HUES64 (cell line): ENCODE results near the gene CALCR.

ENCODE experiments used
- H3K27ac ChIP-seq: 2 replicates; pipeline ENCODE4 v1.7.0; 2013; ENCODE audit warnings: low read depth, low read length, inconsistent platforms
- H3K27me3 ChIP-seq: 2 replicates; pipeline ENCODE4 v1.6.1; 2013; ENCODE audit warnings: mild to moderate bottlenecking, low read length; ENCODE audit not compliant: insufficient read depth
- H3K36me3 ChIP-seq: 2 replicates; pipeline ENCODE4 v1.6.1; 2013; ENCODE audit warnings: mild to moderate bottlenecking, low read length; ENCODE audit not compliant: insufficient read depth
- H3K4me1 ChIP-seq: 2 replicates; pipeline ENCODE4 v1.6.1; 2013; ENCODE audit warnings: mild to moderate bottlenecking, low read length, moderate library complexity; ENCODE audit not compliant: insufficient read depth
- H3K4me3 ChIP-seq: 2 replicates; pipeline ENCODE4 v1.5.1; 2013; ENCODE audit warnings: mild to moderate bottlenecking, low read length, moderate library complexity
- H3K9ac ChIP-seq: 2 replicates; pipeline ENCODE4 v1.6.1; 2013; ENCODE audit warnings: mild to moderate bottlenecking, low read depth, low read length
- H3K9me3 ChIP-seq: 2 replicates; pipeline ENCODE4 v1.6.1; 2013; ENCODE audit warnings: low read depth, low read length; ENCODE audit not compliant: insufficient read depth
- WGBS: fragments of 150-250, 120-280 bp; methylation state at CpG from one replicate; pipeline ENCODE4 v1.1.7; 2013; ENCODE audit warnings: missing lambda C conversion rate; 5-methylcytosine and 5-hydroxymethylcytosine counted together

The CALCR gene

DNA sequence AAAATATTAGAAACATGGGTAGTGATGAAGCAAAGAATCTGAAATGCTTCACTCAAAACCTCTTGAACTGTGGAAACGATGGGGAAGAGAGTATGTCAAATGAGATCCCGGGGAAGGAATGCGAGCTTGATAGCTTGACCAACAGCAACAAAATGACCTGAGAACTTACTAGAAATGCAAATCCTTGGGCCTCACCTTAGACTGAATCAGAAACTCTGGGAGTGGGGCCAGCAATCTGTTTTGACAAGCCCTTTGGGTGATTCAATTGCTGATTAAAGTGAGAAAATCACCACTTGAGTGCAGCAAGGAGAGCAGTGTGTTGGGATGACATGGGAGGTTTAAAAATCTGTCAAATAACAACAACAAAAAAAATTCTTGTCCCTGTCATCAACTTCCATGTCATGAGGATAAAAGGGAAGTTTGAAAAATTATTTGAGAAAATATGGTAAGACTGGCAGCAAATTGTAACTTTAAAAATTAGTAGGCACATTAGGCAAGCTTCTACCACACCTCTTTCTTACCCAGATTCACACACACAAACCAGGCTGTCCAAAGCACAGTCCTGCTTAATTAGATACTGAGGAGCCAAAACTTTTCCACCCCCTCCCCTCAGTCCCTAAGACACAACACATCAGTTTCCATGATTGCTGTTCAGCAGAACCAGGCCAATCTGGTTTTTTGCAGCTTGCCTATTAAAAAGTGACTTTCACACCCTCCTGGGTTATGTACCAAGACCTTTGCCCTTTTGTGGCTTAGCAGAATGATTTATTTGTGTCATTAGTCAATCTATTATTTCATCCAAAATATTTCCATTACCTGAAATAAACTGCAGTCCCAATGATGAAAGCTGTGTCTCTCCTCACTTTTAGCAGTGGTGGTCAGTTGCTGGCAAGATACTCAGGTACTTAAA is 15.6 kb downstream of the CALCR start:
- no peak overlapping the region for H3K27ac ChIP-seq
- H3K9me3 ChIP-seq = no peaks in the 10 kb centered on the region

DNA sequence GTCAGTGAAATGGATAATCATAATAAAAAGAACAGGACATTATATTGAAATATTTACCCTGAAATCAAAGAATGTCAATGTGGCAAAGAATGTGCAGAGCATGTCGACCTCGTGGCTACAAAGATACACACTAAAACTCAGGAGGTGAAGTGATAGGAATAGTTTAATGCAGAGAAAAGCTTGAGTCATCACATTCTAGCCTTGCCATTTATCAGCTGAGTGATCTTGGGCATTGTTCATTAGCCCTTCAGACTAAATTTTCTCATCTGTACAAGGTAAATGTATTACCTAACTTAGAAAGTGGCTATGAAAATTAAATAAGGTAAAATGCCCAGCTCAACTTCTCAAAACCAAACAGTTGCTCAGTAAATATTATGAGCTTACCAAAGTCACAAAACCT is 22.6 kb downstream of the CALCR start:
- H3K36me3 ChIP-seq = no peaks in the 10 kb centered on the region
- H3K27ac ChIP-seq = no peak overlapping the region
- no peaks in the 10 kb centered on the region; the same call in 1 of the 2 replicates for H3K4me1 ChIP-seq
- H3K4me3 ChIP-seq = no peak overlapping the region
- H3K9ac ChIP-seq = no peak overlapping the region
- no peaks in the 10 kb centered on the region for H3K9me3 ChIP-seq
- H3K27me3 ChIP-seq = no peaks in the 10 kb centered on the region
- 88% methylated on average over 2 of the region's 2 CpGs for WGBS

More for the DNA sequence above, 15.6 kb downstream of the CALCR start:
- 52% methylated on average over 3 of the region's 3 CpGs for WGBS
- no peak overlapping the region for H3K4me3 ChIP-seq
- H3K4me1 ChIP-seq = peaks cover 15% of the 10 kb centered on the region
- H3K36me3 ChIP-seq = no peaks in the 10 kb centered on the region
- no peak overlapping the region for H3K9ac ChIP-seq
- H3K27me3 ChIP-seq = no peaks in the 10 kb centered on the region

DNA sequence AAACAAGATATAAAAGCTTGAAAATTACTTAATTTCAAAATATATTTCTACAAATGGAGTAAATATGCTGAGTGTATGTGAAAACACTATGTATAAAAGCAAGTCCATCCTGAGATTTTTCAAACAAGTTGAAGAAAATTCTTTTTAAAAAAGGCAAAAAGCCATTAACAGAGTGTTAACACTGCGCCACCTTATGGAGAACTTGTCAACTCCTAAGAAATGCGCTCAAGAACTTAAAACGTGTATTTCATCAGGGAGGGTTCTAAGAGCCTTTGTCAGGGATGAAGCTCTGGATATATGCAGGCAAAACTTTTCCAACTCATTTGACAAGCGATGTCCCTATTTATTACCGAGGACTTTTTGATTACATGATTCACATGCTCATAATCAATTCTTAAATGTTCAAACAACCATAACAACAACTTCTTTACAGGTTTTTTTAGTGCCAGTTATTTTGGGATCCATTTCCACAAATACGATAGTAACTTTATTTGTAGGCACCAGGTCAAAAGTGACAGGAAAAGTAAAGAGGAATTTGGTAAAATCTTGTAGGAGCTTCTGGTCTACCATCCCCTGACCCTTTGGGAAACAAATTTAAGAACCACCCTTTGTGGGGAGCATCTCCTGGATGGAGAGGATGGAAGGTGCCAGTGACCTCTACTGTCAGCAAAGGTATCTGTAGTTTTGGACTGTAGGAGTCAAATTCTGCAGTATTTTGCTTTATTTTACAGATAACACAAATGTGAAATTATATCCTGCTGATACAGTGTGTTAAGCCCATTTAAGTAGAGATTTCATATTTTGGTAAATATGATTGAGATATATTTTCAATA is 23.2 kb downstream of the CALCR start:
- Histone ChIP-seq H3K9me3 (no peaks in the 10 kb centered on the region), H3K36me3 (no peaks in the 10 kb centered on the region), H3K27ac (no peak overlapping the region), H3K4me3 (no peak overlapping the region), H3K27me3 (no peaks in the 10 kb centered on the region), H3K9ac (no peak overlapping the region), H3K4me1 (no peaks in the 10 kb centered on the region; the same call in 1 of the 2 replicates)
- WGBS = 24% methylated on average over 6 of the region's 6 CpGs

DNA sequence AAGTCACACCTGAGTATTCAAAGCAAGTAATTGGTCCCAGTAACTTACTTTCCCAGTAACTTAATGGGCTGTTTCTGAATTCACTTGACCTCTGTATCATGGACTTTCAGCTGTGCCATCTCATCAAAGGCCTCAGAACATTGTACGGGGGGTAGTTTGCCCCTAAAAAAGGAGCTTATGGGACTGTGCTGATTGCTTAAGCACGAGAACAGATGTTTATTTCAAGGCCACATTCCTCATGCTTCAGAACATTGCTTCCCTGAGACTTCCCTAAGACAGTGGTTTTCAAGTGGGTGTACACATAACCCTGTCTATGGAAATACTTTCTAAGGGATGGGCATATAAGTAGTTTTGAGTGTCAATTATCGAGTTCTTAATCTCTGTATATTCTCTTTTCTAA is 26.8 kb downstream of the CALCR start:
- no peak overlapping the region for H3K4me3 ChIP-seq
- 85% methylated on average over 3 of the region's 3 CpGs for WGBS
- no peaks in the 10 kb centered on the region; the same call in 1 of the 2 replicates for H3K4me1 ChIP-seq
- H3K27ac ChIP-seq = no peak overlapping the region
- no peaks in the 10 kb centered on the region for H3K27me3 ChIP-seq
- H3K9me3 ChIP-seq = no peaks in the 10 kb centered on the region
- no peak overlapping the region for H3K9ac ChIP-seq
- H3K36me3 ChIP-seq = no peaks in the 10 kb centered on the region

DNA sequence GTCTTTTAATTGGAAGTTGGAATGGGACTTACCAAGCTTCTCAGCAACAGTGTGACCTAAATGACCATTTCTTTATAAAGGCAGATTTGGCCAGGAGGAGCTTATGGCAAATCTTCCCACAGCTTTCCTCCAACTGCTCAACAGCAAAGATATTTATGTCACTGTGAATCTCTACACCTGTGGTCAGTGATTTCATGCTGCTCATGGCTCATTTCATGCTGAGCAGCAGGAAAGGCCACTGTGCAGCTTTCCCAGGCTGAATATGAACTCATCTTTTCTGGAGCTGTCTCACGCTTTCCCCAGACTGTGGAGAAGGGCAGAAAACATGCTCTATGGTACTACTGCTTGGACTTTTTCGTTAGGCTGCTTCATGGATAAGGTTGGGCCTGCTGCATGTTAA is 29.8 kb downstream of the CALCR start:
- no peaks in the 10 kb centered on the region for H3K27me3 ChIP-seq
- H3K4me1 ChIP-seq = peaks cover 5% of the 10 kb centered on the region
- H3K9ac ChIP-seq = no peak overlapping the region
- no peaks in the 10 kb centered on the region for H3K36me3 ChIP-seq
- 92% methylated on average over 2 of the region's 2 CpGs for WGBS
- H3K9me3 ChIP-seq = no peaks in the 10 kb centered on the region
- H3K27ac ChIP-seq = no peak overlapping the region
- no peak overlapping the region for H3K4me3 ChIP-seq

DNA sequence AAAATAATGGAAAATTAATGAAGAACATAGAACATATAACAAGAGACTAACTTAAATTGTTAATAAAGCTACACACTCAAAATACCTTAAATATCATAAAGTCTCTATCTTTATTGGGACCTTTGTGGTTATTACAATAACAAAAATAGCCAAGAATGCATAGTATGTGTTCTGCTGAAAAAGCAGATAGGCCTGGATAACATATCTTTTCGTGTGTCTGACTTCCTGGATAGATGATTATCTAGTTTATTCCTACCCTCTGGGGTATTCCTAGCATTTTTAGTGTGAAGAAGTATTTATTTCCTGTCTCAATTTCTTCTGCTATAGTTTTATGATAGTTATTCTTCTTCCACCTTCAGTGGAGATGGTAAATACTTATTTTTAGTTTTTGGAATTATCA is 36.5 kb downstream of the CALCR start:
- no peaks in the 10 kb centered on the region for H3K36me3 ChIP-seq
- peaks cover 8% of the 10 kb centered on the region for H3K4me1 ChIP-seq
- H3K27me3 ChIP-seq = no peaks in the 10 kb centered on the region
- no peak overlapping the region for H3K27ac ChIP-seq
- H3K4me3 ChIP-seq = no peak overlapping the region
- WGBS = no CpG with 5 or more reads among the region's 1 CpG
- no peak overlapping the region for H3K9ac ChIP-seq
- no peaks in the 10 kb centered on the region for H3K9me3 ChIP-seq

DNA sequence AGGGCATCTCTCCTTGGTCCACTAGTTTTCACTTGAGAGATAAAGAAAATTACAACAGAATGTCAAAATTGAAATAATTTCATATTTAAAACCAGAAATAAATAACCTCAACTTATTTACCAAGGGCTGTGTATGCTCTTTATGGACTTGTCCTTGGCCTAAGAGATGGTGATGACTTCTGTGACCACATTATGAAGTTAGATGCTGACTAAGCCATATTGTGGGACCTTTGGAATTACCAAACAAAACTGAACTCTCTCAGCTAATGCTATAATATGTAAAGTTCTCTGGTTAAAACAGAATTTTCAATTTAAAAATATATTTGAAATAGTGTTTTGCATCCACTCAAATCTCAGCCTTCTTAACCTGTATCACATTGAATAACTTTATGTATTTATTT is 38.9 kb downstream of the CALCR start:
- Histone ChIP-seq H3K27ac (no peak overlapping the region), H3K9me3 (no peaks in the 10 kb centered on the region), H3K27me3 (no peaks in the 10 kb centered on the region), H3K4me1 (peaks cover 8% of the 10 kb centered on the region), H3K36me3 (no peaks in the 10 kb centered on the region), H3K9ac (no peak overlapping the region), H3K4me3 (no peak overlapping the region)

DNA sequence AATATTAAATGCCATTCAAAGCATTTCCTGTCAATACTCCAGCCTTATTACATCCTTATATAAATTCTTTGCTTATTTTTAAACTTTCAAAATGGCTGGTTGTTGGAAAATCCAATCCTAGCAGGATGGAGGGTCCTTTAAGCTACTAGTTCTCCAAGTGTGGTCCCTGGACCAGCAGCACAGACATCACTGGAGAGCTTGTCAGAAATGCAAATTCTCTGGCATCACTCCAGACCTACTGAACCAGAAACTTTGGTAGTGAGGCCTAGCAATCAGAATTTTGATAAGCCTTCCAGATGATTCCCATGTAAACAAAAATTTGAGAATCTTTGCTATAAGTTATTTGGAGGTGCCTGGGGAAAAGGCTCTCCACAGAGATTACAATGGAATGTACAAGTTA is 43.8 kb downstream of the CALCR start:
- Histone ChIP-seq H3K27ac (no peak overlapping the region), H3K9me3 (no peaks in the 10 kb centered on the region), H3K4me1 (no peaks in the 10 kb centered on the region), H3K9ac (no peak overlapping the region), H3K36me3 (no peaks in the 10 kb centered on the region), H3K27me3 (no peaks in the 10 kb centered on the region), H3K4me3 (no peak overlapping the region)

DNA sequence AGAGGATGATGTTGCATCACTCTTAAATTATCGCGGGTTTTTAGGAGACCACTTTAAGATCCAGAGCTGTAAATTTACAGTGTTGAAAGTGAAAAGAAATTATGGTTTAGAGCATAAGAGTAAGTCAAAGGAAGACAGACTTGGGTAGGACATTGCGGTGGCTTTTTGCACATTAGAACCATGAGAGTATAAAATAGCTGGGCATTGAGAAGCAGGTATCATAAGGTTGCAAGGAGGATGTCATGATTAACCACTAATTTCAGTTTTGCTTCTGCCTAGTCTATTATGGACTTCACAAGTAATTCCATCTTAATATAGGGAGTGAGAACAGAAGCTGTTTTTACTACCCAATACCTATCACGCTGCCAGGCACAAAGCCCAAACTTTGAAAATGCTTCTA is 57.7 kb downstream of the CALCR start:
- no peaks in the 10 kb centered on the region for H3K27me3 ChIP-seq
- no peak overlapping the region for H3K27ac ChIP-seq
- H3K36me3 ChIP-seq = no peaks in the 10 kb centered on the region
- no peak overlapping the region for H3K9ac ChIP-seq
- H3K4me3 ChIP-seq = no peak overlapping the region
- WGBS = 96% methylated on average over 3 of the region's 4 CpGs
- H3K4me1 ChIP-seq = no peaks in the 10 kb centered on the region
- no peaks in the 10 kb centered on the region for H3K9me3 ChIP-seq

DNA sequence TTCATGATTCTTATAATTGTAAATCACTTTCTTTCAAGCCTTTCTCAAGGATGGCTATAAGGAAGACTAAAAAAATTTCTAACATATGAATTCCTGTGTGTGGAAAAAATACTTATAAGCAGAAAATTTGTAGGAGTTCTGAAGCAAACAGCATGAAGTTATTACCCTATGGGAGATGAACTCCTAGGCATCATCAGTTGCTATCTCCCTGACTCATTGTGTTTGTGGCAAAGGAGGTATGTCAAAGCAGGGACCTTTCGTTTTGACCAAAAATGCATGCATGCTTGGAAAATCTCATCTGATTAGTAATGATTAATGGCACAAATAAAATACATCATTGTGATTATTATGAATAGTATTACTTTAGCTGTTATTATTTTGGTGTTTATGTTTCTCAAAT is 59.4 kb downstream of the CALCR start:
- H3K27ac ChIP-seq = no peak overlapping the region
- no peak overlapping the region for H3K4me3 ChIP-seq
- H3K27me3 ChIP-seq = no peaks in the 10 kb centered on the region
- no peak overlapping the region for H3K9ac ChIP-seq
- no peaks in the 10 kb centered on the region for H3K4me1 ChIP-seq
- WGBS = 82% methylated on average over 1 of the region's 1 CpG
- no peaks in the 10 kb centered on the region for H3K9me3 ChIP-seq
- no peaks in the 10 kb centered on the region for H3K36me3 ChIP-seq

DNA sequence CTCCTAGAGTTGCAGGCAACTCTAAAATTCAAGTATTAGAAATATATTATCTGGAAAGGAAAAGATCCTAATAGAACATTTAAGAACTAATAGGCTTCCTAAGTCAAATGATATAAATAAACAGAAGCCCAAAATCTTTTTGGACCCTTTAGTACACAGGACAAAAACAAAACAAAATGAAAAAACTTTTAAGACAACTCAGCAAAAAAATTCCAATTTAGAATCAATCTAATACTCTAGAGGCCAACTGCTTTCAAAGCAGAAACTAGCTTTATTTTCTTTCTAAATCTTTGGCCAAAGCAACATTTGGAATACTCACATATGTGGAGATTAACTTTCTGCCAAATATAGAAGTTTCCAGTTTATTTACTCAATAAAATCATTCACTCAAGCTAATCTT is 65.2 kb downstream of the CALCR start:
- Histone ChIP-seq H3K9ac (no peak overlapping the region), H3K4me1 (no peaks in the 10 kb centered on the region), H3K36me3 (no peaks in the 10 kb centered on the region), H3K9me3 (no peaks in the 10 kb centered on the region), H3K27ac (no peak overlapping the region), H3K27me3 (no peaks in the 10 kb centered on the region), H3K4me3 (no peak overlapping the region)
